Kidney tubule cell (primary cell): Measurements from ENCODE around the gene MED9.

Experiments used
- DNase-seq: peaks from one replicate; pipeline ENCODE4 v3.0.0-alpha.2; 2018; ENCODE audit warnings: low spot score

The MED9 gene

GRCh38 chr17:17505151-17505550 is 28.4 kb downstream of the MED9 start:
- no peak for DNase-seq

DNA sequence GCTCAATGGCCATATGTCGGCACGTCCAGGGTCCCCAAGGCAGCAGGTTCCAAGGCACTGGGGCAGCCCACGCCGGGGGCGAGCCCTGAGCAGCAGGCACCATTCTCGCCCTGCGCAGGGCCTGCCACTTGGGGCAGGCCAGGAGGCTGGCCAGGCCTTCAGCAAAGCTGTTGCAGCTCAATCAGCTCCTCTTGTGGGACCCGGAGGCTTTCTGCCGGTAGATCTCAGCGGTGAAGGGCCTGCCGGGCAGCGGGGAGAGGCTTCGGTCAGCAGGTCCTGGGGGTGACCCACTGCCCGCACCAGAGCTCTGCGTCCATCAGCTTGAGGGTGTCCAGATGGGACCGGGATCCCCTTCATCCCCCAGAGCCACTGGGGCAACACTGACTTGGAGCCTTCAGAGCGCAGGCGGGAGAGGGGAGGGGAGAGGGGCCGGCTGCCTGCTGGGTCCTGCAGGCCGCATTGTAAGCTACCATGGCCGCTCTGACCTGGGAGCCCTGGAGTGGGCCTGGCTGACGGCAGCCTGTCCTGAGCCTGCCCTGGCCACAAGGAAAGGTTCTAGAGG is 28.9 kb downstream of the MED9 start:
- no peak for DNase-seq

GRCh38 chr17:17506181-17506741 is 29.5 kb downstream of the MED9 start:
- no peak for DNase-seq

DNA sequence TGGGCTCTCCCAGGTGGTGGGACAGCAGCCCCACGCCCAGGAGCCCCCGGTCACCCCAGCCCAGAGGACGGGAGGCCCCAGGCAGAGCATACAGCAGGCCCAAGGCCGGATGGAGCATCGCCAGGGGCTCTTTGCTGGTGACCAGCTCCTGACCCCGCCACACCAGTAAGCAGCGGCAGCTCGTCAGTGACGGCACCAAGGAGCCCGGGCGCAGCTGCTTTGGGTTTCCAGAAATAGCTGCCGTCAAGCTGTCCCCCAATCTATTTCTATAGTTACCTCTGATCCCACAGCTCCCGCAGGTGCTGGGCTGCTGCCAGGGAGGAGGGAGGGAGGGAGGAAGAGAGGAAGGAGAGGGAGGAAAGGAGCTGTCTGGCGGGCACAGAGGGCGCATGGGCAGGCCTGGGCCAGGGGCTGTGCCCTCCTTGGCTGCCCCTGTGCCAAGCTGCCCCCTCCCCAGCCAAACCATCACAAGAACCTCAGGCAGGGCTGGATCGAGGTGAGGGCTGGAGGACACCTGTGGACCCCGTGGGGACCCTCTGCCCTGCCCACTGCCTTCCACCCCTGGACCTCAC is 30.2 kb downstream of the MED9 start:
- no peak for DNase-seq

- DNase-seq, result no peak
Observed at GRCh38 chr17:17507465-17508011, 30.7 kb downstream of the MED9 start.

DNA sequence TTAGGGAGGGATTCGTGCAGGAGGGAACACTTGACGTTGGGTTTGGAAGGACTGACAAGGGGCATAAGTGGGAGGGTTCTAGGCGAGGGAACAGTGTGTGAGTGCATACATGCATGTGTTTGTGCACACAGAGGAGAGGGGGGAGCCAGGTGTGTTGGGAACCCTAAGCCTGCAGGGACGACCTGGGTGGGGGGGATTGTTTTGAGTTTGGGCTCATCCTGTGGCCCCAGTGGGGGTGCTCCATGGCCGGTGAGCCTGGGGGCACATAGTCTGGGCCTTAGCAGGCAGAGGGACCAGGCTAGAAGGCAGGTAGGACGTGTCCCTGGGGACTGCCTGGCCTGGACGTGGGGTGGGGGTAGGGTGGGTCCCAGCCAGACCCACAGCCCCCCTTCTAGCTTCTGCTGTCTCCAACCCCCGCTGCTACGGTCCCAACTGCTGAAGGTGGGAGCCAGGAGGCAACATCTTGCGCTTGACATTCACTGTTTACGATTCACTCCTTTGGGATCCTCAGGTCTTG is 31.3 kb downstream of the MED9 start:
- no peak for DNase-seq

DNA sequence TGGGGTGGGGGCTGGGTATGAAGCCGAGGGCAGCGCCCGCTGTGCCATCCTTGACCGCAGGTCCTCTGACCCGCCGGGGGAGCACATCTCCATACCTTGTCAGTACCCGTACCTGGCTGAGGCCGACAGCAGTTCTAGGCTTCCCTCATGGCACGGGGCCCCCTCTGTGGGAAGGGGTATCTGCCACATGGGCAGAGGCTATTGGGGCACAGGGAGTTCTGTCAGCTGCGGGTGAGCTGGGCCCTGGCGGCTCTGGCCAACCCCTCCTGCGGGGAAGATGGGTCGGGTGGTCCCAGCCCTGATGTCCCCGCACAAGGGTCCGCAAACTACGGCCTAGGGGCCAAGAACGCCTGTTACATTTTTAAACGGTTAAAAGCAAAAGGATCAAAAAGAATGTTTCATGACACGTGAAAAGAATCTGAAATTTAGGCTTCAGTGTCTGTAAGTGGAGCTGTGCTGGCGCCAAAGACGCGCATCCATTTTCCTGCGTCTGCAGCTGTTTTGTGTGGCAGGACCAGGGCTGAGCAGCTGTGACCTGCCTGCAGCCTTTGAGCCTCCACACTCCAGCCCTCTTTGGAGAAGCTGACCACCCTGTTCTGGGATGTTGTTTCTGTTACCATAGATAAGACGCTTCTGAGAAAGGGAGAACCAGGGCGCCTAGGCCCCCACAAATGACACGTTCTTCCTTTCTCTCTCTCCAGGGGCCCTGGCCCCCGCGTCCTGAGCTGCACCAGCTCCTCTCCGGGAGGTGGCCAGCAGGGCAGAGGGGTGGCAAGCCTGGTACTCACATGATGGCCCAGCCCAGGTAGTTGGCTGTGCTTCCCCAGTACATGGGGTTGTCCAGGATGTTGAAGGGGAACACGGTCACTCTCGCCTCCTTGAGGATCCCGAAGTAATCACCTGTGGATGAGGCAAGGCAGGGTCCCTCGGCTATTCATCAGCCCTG is 32.1 kb downstream of the MED9 start:
- DNase-seq, result no peak

- no peak for DNase-seq
Observed at GRCh38 chr17:17509601-17510425, 33.0 kb downstream of the MED9 start.

DNA sequence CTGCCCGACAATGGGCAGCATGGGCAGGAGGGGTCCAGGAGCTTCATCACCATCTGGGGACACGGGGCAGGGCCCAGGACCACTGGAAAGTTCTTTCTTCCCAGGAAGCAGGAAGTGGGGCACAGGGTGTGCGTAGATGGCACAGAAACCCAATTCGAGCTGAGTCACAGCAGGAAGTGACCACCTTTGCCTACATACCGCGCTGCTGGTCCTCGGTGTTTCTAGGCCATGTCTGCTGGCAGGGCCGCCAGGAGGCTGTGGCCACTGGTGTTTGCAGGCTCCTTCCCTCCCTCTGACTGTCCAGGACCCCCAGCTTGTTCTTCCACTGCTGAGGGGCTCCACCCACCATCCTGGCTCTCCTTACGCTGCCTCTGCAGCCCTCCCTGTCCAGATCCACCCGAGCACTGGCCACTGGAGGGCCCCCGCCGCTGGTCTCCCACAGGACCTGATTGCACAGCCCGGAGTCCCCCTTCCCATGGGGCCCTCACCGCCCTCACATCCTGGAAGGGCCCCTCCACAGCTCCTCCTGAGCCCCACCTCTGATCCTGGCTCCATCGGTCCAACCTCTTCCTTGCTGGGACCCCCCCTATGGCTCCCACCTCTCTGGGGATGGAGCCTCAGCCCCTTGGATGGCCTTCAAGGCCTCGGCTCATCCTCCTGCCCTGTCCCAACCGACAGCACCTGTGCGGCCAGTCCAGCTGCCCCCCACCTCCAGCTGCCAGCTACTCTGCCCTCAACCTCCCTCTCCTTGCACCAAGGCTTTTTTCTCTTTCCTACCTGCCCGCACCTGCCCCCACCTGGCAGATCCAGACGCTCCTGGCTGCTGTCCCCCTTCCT is 33.9 kb downstream of the MED9 start:
- DNase-seq, result no peak

- no peak for DNase-seq
Observed at GRCh38 chr17:17511293-17511741, 34.5 kb downstream of the MED9 start.

DNA sequence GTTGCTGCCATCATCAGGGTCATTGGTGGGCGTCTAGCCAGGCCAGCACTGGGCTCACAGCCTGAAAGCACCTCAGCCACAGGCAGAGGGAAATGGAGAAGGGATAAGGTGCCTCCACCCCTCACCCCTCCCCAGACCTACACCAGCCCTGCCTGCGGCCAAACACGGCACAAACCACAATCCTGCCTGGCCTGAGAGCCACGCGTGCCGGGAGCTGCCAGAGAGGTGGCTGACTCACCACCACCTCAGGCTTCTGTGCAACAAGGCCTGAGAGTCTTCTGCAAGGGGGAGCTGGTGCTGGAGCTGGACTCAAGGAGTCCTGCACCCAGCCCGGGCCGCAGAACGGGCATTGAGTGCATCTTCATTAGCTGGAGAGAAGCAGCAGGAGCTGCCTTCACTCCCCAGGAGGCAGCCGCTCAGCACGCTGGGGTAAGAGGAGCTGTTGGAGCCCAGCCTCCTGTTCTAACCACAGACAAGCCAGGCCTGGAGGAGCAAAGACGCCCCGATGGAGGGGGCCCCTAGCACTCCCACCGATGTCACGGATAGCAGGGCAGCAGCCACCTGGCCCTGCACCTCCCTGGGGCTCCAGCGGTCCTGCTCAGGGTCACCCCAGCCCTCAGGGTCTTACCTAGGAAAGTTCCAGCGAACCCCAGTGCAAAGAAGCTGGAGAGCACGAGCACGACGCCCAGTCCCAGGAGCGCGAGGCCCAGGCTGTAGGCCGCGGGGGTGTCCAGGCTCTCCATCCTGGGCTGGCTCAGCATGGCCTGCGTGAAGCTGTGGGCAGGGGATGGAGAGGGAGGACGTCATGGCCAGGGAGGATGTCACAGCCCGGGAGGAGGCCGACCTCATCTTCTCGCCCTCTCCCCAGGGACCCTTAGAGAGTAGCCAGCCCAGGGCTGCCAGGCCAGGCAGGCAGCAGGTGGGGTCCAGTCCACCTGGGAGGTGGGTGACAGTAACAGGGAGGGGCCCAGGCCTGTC is 35.4 kb downstream of the MED9 start:
- DNase-seq, result peak; percentile 70

GRCh38 chr17:17512866-17513265 is 36.1 kb downstream of the MED9 start:
- no peak for DNase-seq

DNA sequence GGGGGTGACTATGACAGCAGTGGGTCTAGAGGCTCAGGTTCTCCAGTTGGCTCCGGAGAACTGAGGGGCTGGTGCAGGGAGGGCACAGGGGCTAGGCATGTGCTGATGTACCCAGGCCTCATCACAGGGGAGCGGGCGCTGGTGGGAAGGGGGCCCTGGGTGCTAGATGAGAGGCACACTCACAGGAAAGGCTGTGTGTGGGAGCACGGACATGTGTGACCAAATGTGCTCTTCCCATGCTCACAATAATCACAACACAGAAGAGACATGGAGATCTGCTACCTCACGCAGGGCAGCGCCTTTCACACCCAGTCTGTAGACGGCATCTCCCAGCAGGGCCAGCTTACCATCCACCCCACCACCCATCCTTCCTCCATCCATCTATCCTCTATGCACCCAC is 36.8 kb downstream of the MED9 start:
- no peak for DNase-seq

DNA sequence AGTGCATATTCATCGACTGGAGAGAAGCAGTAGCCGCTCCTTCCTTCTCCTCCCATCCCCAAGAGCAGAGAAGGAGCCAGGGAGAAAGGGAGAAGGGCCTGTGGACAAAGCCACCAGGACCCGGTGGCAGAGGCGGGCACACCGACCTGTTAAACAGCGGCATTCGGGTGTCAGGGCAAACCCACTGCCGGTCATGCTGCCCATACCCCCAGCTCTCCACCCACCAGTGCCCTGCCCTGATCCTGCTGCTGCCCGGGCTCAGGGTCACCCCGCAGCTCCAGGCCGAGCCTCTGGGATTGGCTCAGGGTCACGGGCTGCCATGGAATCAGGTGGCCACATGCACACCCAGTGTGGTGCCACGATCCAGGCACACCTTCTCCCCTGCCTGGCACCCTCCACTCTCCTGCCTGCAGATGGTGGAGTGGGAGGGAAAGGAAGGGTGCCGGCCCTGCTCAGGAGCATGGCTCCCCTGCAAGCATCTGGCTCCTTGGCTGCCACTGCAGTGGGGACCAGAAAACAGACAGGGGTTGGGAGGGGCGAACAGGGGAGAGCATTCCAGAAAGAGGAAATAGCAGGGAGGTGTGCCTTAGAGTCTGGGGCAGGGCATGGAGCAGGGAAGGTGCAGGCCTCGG is 37.7 kb downstream of the MED9 start:
- DNase-seq, result no peak

DNA sequence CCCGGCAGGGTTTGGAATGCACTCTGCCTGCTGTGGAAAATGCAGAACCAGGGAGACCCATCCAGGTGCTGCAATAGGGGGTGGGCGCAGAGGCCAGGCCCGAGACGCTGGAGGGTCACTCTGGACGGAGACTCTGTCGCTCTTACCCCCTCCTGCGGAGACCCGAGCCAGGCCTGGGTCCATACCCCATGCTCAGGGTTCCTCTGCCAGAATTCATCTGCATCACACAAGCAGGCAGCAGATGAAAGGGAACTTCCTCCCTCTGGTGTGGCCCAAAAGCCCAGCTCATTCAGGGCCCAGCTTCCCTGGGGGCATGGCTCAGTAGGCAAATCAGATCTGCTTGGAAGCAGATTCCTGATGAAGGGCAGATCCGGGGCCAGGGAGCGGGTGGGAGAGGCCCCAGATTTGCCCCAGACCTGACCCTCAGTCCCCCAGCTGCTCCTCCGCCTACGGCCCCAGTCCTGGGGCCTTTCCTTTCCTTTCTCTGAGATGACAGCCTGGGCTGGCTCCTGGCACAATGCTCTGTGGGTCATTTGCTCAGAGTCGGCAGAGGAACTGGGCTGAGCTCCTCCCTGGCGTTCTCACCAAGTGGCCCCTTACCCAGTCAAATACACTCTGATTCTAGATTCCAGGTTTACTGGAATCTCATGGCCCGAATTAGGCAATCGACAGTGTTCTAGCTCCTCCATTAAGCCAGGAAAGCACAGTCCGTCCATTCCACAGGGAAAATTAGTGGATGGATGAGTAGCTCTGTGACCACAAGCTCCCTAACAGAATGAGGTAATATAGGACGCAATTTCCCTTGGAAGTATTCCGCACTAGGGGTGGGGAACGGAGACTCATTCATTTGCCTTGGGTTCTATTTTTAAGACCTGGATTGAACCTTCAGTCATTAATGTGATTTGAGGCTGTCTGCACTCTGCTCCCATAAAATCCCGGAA is 38.5 kb downstream of the MED9 start:
- no peak for DNase-seq

GRCh38 chr17:17515934-17516930 is 39.4 kb downstream of the MED9 start:
- DNase-seq, result peak; percentile 41
